ENCODE measurements around the gene HECA.
"Not testable (repeated sequence)": the region's sequence is repeated elsewhere in the genome, so short reads cannot be mapped to it uniquely, and the experiment has no call there.

Gene HECA

GRCh38 chr6:139161817-139162284 is 27.0 kb downstream of the HECA start:
- no peak for DNase-seq

- peak; percentile 13 for DNase-seq
Observed at GRCh38 chr6:139164001-139164400, 29.1 kb downstream of the HECA start.

- DNase-seq: no peak
Observed at GRCh38 chr6:139165324-139165723, 30.4 kb downstream of the HECA start.

GRCh38 chr6:139166238-139166955 is 31.5 kb downstream of the HECA start:
- DNase-seq: no peak

- no peak for DNase-seq
Observed at GRCh38 chr6:139166956-139167313, 32.1 kb downstream of the HECA start.

GRCh38 chr6:139172151-139172550 is 37.3 kb downstream of the HECA start:
- DNase-seq: no peak

GRCh38 chr6:139172567-139172966 is 37.7 kb downstream of the HECA start:
- DNase-seq: no peak

- peak; percentile 15 for DNase-seq
Observed at GRCh38 chr6:139173172-139173571, 38.3 kb downstream of the HECA start.

- DNase-seq: no peak
Observed at GRCh38 chr6:139173822-139174221, 38.9 kb downstream of the HECA start.

- no peak for DNase-seq
Observed at GRCh38 chr6:139174961-139175360, 40.1 kb downstream of the HECA start.

- peak; percentile 71 for DNase-seq
Observed at GRCh38 chr6:139175389-139175948, 40.6 kb downstream of the HECA start.

- no peak for DNase-seq
Observed at GRCh38 chr6:139181236-139181635, 46.4 kb downstream of the HECA start.

GRCh38 chr6:139184047-139184446 is 49.2 kb downstream of the HECA start:
- DNase-seq: no peak

GRCh38 chr6:139184459-139184858 is 49.6 kb downstream of the HECA start:
- DNase-seq: no peak

- DNase-seq: no peak
Observed at GRCh38 chr6:139186242-139186641, 51.4 kb downstream of the HECA start.

- no peak for DNase-seq
Observed at GRCh38 chr6:139186692-139187091, 51.8 kb downstream of the HECA start.

- peak; percentile 47 for DNase-seq
Observed at GRCh38 chr6:139187489-139187888, 52.6 kb downstream of the HECA start.

- no peak for DNase-seq
Observed at GRCh38 chr6:139189665-139190064, 54.8 kb downstream of the HECA start.

- DNase-seq: no peak
Observed at GRCh38 chr6:139194740-139195139, 59.9 kb downstream of the HECA start.

GRCh38 chr6:139198529-139199288 is 63.8 kb downstream of the HECA start:
- DNase-seq: no peak

- no peak for DNase-seq
Observed at GRCh38 chr6:139201378-139201777, 66.5 kb downstream of the HECA start.

- DNase-seq: no peak
Observed at GRCh38 chr6:139204978-139205377, 70.1 kb downstream of the HECA start.

GRCh38 chr6:139205843-139206242 is 71.0 kb downstream of the HECA start:
- DNase-seq: no peak

GRCh38 chr6:139210766-139211165 is 75.9 kb downstream of the HECA start:
- not testable (repeated sequence) for DNase-seq
